Stomach smooth muscle (tissue), 2 donors: ENCODE measurements around the gene CA10.

Source experiments
- H3K27ac ChIP-seq: one replicate; pipeline ENCODE4 v1.7.0; 2013; ENCODE audit warnings: mild to moderate bottlenecking, low read length, inconsistent platforms
- H3K27me3 ChIP-seq, 2 donors: one replicate each; pipeline ENCODE4 v1.7.0; 2013; ENCODE audit warnings: low read length in 2 of 2; ENCODE audit not compliant: insufficient read depth in 2 of 2, control insufficient read depth in 1 of 2
- H3K36me3 ChIP-seq, 2 donors: one replicate each; pipeline ENCODE4 v1.7.0; 2013; ENCODE audit warnings: low read length in 2 of 2; ENCODE audit not compliant: control insufficient read depth in 2 of 2, insufficient read depth in 2 of 2
- H3K4me1 ChIP-seq: one replicate; pipeline ENCODE4 v1.7.0; 2013; ENCODE audit warnings: low read length; ENCODE audit not compliant: control insufficient read depth, insufficient read depth
- H3K4me3 ChIP-seq, 2 donors: one replicate each; pipeline ENCODE4 v1.7.0; 2013; ENCODE audit warnings: low read length in 2 of 2
- H3K9ac ChIP-seq, 2 donors: one replicate each; pipeline ENCODE4 v1.7.0; 2013; ENCODE audit warnings: low read length in 2 of 2, mild to moderate bottlenecking in 1 of 2
- H3K9me3 ChIP-seq, 2 donors: one replicate each; pipeline ENCODE4 v1.7.0; 2013; ENCODE audit warnings: low read length in 2 of 2; ENCODE audit not compliant: control insufficient read depth in 2 of 2
- donor health status: healthy.
- donor health status: Pancreatic carcinoma.

CA10 gene

DNA sequence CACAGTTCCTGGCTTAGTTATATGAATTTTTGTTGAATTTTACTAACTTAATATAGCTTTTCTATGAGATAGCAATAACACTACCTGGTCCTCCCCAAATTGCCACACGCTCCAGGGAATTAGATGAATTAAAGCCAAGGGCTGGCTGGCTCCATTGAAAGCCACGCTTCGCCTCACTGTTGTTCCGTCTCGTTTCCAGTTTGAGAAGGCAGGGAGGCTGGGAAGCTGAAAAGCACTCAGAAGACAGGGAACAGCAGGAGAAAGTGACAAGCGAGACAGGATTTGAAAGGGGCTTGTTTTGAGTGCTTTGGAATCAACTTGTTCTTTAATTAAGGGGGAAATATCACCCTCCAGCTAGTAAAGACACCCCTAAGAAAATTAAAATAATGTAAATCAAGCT lies 425.3 kb downstream of the CA10 start:
- H3K4me1 ChIP-seq, result no peaks in the 10 kb centered on the region
- H3K9me3 ChIP-seq, result no peaks in the 10 kb centered on the region
- no peak overlapping the region for H3K27ac ChIP-seq
- H3K9ac ChIP-seq, result no peak overlapping the region
- H3K27me3 ChIP-seq, result peaks cover 0 to 2% of the 10 kb centered on the region in 2 donors
- no peak overlapping the region for H3K4me3 ChIP-seq
- H3K36me3 ChIP-seq, result no peaks in the 10 kb centered on the region

DNA sequence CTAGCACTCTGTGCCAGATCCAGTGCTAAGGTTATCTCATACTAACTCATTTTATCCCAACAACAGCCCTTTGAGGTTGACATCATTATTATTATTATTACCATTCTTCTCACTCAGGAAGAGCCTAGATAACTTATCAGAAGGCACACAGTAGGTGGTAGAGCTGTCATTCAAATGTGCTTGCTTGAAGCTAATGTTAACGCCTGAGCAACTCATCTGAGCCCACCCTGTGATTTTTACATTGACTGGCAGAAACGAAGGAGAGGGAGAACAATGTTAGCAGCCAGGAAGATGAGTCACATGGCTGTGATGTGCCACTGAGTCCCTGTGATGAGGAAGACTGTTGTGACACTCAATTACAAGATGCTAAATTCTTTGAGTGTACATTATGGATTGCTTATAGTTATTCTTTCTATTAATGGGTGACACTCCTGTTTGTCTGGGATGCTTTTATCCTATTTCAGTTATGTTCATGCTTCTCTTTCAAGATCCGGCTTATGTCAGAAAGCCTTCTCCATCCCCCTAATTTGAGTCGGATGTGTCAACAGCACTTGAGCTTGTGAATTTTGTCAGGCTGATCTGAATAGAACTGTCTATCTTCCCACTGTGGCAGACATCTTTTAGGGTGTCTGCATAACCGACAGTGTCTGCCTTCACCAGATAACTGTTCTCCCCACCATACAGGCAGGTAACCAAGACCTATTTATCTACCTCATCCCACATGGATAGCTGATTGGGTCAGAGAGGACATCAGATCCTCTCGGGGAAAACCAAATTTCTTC lies 426.4 kb downstream of the CA10 start:
- Histone ChIP-seq H3K4me1 (no peaks in the 10 kb centered on the region), H3K27me3 (peaks cover 0 to 2% of the 10 kb centered on the region in 2 donors), H3K9ac (no peak overlapping the region), H3K36me3 (no peaks in the 10 kb centered on the region), H3K4me3 (no peak overlapping the region), H3K9me3 (no peaks in the 10 kb centered on the region), H3K27ac (no peak overlapping the region)

GRCh38 chr17:51730303-51731050 lies 428.0 kb downstream of the CA10 start:
- Histone ChIP-seq H3K9ac (no peak overlapping the region), H3K27me3 (peaks cover 0 to 2% of the 10 kb centered on the region in 2 donors), H3K4me3 (no peak overlapping the region)

DNA sequence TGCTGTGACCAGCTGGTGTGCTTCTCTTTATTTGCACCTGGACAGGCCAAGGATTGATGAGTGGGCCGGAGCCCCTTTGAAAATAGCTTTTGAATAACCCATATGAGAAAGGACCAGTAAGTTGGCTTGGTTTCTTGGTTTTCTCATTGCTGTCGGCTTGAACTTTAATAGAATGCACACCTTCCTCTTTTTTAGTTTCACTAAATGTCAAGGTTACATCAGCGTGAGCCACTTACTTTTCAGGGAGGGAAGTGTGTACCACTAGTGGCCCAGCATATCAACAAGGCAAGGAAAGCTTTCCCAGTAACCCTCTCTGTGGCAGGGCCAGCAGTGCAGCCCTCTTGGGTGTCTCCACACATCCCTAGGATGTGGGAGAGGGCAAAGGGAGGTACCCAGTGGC lies 433.3 kb downstream of the CA10 start:
- Histone ChIP-seq H3K36me3 (no peaks in the 10 kb centered on the region), H3K4me1 (no peaks in the 10 kb centered on the region), H3K4me3 (no peak overlapping the region), H3K9me3 (no peaks in the 10 kb centered on the region), H3K27ac (no peak overlapping the region), H3K9ac (no peak overlapping the region), H3K27me3 (peaks cover 0 to 2% of the 10 kb centered on the region in 2 donors)

More at GRCh38 chr17:51730303-51731050, 428.0 kb downstream of the CA10 start:
- Histone ChIP-seq H3K9me3 (no peaks in the 10 kb centered on the region), H3K36me3 (no peaks in the 10 kb centered on the region), H3K4me1 (no peaks in the 10 kb centered on the region), H3K27ac (no peak overlapping the region)

DNA sequence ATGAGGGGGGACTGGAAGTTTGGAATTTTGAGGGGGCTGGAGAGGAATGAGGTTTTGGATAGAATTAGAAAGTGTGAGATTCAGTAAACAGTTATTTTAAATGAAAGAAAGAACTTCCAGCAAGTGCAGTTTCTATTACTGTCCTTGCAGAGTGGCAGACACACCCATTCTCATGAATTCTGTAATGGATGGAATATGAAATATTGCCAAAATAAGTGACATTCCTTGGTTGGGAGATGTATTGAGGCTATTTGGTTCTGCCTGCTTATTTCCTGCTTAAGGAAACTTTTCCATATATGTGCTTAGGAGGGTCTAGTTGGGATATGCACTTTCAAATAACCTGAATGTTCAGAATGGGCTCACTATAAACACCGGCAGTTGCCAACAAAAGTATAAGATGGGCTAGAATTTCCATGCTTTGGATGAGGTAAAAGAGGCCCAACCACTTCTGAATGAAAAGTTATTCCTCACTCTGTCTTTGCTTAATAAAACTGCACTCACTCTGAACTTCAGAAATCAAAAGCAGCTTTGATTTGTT lies 434.4 kb downstream of the CA10 start:
- Histone ChIP-seq H3K9me3 (no peaks in the 10 kb centered on the region), H3K36me3 (no peaks in the 10 kb centered on the region), H3K27me3 (peaks cover 0 to 2% of the 10 kb centered on the region in 2 donors), H3K9ac (no peak overlapping the region), H3K4me1 (no peaks in the 10 kb centered on the region), H3K4me3 (no peak overlapping the region), H3K27ac (no peak overlapping the region)

GRCh38 chr17:51722994-51723393 lies 435.5 kb downstream of the CA10 start:
- H3K36me3 ChIP-seq, result no peaks in the 10 kb centered on the region
- no peaks in the 10 kb centered on the region for H3K27me3 ChIP-seq
- H3K4me3 ChIP-seq, result no peak overlapping the region
- H3K9me3 ChIP-seq, result no peaks in the 10 kb centered on the region
- H3K9ac ChIP-seq, result no peak overlapping the region
- H3K27ac ChIP-seq, result no peak overlapping the region
- H3K4me1 ChIP-seq, result no peaks in the 10 kb centered on the region

- Histone ChIP-seq H3K27me3 (no peaks in the 10 kb centered on the region), H3K9ac (no peak overlapping the region), H3K27ac (no peak overlapping the region), H3K4me1 (no peaks in the 10 kb centered on the region), H3K36me3 (no peaks in the 10 kb centered on the region), H3K9me3 (no peaks in the 10 kb centered on the region), H3K4me3 (no peak overlapping the region)
Observed at GRCh38 chr17:51721730-51722129, 436.8 kb downstream of the CA10 start.

DNA sequence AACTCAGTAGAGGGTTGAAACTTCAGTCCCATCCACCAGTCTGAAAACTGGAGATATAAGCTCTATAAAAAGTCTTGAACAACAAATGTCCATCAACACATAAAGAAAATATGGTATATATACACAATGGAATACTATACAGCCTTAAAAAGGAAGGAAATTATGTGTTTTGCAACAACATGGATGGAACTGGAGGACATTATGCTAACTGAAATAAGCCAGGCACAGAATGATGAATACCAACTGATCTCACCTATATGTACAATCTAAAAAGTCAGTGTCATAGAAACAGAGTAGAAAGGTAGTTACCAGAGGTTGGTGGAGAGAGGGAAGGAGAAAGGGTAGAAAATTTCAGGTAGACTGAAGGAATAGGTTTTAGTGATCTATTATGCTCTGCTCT lies 438.1 kb downstream of the CA10 start:
- H3K9ac ChIP-seq, result no peak overlapping the region
- no peak overlapping the region for H3K4me3 ChIP-seq
- H3K9me3 ChIP-seq, result no peaks in the 10 kb centered on the region
- H3K36me3 ChIP-seq, result no peaks in the 10 kb centered on the region
- no peaks in the 10 kb centered on the region for H3K4me1 ChIP-seq
- H3K27ac ChIP-seq, result no peak overlapping the region
- no peaks in the 10 kb centered on the region for H3K27me3 ChIP-seq

GRCh38 chr17:51718983-51719382 lies 439.5 kb downstream of the CA10 start:
- H3K9ac ChIP-seq, result no peak overlapping the region
- H3K27ac ChIP-seq, result no peak overlapping the region
- H3K36me3 ChIP-seq, result no peaks in the 10 kb centered on the region

GRCh38 chr17:51711581-51711980 lies 446.9 kb downstream of the CA10 start:
- Histone ChIP-seq H3K4me3 (no peak overlapping the region), H3K9me3 (no peaks in the 10 kb centered on the region), H3K4me1 (no peaks in the 10 kb centered on the region), H3K27me3 (no peaks in the 10 kb centered on the region), H3K36me3 (no peaks in the 10 kb centered on the region), H3K27ac (no peak overlapping the region), H3K9ac (no peak overlapping the region)

More at GRCh38 chr17:51718983-51719382, 439.5 kb downstream of the CA10 start:
- no peaks in the 10 kb centered on the region for H3K9me3 ChIP-seq
- no peaks in the 10 kb centered on the region for H3K27me3 ChIP-seq
- H3K4me1 ChIP-seq, result no peaks in the 10 kb centered on the region
- H3K4me3 ChIP-seq, result no peak overlapping the region

DNA sequence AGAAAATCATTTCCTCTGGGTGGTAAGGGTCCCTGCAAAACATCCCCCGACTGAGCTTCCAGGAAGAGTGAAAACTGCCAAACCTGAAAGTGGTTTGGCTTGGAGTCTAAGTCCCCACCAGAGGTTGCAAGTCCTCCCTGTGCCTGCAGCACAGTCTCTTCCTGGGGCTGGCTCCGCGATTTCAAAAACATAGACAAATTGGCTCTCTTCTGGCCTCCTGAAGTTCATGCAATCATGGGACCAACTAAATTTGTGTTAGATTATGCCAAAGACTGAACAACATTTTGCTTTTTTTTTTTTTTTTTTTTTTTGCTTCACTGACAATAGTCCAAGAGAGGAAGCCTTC lies 447.9 kb downstream of the CA10 start:
- Histone ChIP-seq H3K4me3 (no peak overlapping the region), H3K4me1 (no peaks in the 10 kb centered on the region), H3K9me3 (no peaks in the 10 kb centered on the region), H3K27me3 (no peaks in the 10 kb centered on the region), H3K36me3 (no peaks in the 10 kb centered on the region), H3K27ac (no peak overlapping the region), H3K9ac (no peak overlapping the region)
